AG09319 (cell line): ENCODE results near the gene PRSS27.

ENCODE experiments used
- DNase-seq: peaks from one replicate; pipeline ENCODE4 v3.0.0-alpha.2; 2010; ENCODE audit warnings: low read depth; ENCODE audit errors: extremely low read depth
- CTCF ChIP-seq: IDR thresholded peaks from 2 replicates; pipeline ENCODE4 v1.5.1; 2011; ENCODE audit warnings: low read depth, mild to moderate bottlenecking, inconsistent platforms, low read length, moderate library complexity

Gene PRSS27

GRCh38 chr16:2715966-2716885 is 3.8 kb downstream of the PRSS27 start:
- no peak for DNase-seq
- no peak for TF ChIP-seq CTCF

- no peak for DNase-seq
- TF ChIP-seq CTCF, result no peak
These were observed 4.5 kb downstream of the PRSS27 start for GRCh38 chr16:2715519-2715918.

- DNase-seq, result no peak
- no peak for TF ChIP-seq CTCF
These were observed 5.0 kb downstream of the PRSS27 start for GRCh38 chr16:2715064-2715463.

GRCh38 chr16:2713985-2714774 is 5.8 kb downstream of the PRSS27 start:
- no peak for TF ChIP-seq CTCF
- no peak for DNase-seq

- TF ChIP-seq CTCF, result no peak
- DNase-seq, result no peak
These were observed 6.5 kb downstream of the PRSS27 start for GRCh38 chr16:2713523-2713922.

- DNase-seq, result no peak
- no peak for TF ChIP-seq CTCF
These were observed 7.5 kb downstream of the PRSS27 start for GRCh38 chr16:2712546-2712945.

- no peak for DNase-seq
These were observed 8.0 kb downstream of the PRSS27 start for GRCh38 chr16:2712063-2712441.

More at GRCh38 chr16:2712063-2712441, 8.0 kb downstream of the PRSS27 start:
- no peak for TF ChIP-seq CTCF
